Lower leg skin (tissue), 3 donors: Measurements from ENCODE around the gene UGT2B28.
"Not testable (repeated sequence)": the region's sequence is repeated elsewhere in the genome, so short reads cannot be mapped to it uniquely, and the experiment has no call there.

Experiments
- POLR2A ChIP-seq, 2 donors: fragments of 450-650 bp; IDR thresholded peaks; one replicate each; pipeline ENCODE4 v1.6.1; 2016 to 2017; ENCODE audit warnings: antibody characterized with exemption in 2 of 2, mild to moderate bottlenecking in 1 of 2, moderate library complexity in 1 of 2
- TF ChIP-seq, protein P1 (sequence below), 3 donors: fragments of 450-650 bp; IDR thresholded peaks; one replicate each; pipeline ENCODE4 v1.5.1; 2016; ENCODE audit warnings: antibody characterized with exemption in 3 of 3, mild to moderate bottlenecking in 3 of 3, moderate library complexity in 2 of 3

DNA sequence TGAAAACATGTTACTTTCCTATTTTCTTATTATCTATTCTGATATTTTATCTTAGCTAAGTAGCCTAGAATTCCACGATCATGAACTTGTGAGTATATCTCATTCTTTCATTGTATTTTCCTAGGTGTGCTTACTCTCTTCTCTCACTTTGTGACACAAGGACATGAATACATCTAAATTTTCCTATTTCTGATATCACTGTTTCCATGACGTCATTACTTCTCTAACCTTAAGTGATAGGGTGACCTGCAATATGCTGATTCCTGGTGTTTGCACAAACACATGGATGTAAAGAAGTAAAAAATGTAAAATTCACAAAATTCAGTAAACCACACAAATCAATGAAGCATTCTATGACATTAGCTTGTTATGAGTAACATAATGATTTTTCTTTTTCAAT, 29.4 kb upstream of the UGT2B28 start:
- TF ChIP-seq, protein P1, sequence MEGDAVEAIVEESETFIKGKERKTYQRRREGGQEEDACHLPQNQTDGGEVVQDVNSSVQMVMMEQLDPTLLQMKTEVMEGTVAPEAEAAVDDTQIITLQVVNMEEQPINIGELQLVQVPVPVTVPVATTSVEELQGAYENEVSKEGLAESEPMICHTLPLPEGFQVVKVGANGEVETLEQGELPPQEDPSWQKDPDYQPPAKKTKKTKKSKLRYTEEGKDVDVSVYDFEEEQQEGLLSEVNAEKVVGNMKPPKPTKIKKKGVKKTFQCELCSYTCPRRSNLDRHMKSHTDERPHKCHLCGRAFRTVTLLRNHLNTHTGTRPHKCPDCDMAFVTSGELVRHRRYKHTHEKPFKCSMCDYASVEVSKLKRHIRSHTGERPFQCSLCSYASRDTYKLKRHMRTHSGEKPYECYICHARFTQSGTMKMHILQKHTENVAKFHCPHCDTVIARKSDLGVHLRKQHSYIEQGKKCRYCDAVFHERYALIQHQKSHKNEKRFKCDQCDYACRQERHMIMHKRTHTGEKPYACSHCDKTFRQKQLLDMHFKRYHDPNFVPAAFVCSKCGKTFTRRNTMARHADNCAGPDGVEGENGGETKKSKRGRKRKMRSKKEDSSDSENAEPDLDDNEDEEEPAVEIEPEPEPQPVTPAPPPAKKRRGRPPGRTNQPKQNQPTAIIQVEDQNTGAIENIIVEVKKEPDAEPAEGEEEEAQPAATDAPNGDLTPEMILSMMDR (IDR thresholded peaks at IDR 0.05), result not testable (repeated sequence)
- not testable (repeated sequence) for TF ChIP-seq POLR2A (IDR thresholded peaks at IDR 0.05)
